Parathyroid adenoma (tissue), 2 donors: Measurements from ENCODE around the gene GRB7.

ENCODE experiments used
- H2AFZ ChIP-seq: fragments of 300-600 bp; sonication (generic); one replicate; pipeline ENCODE4 v1.7.0; 2017; ENCODE audit warnings: antibody characterized with exemption, mild to moderate bottlenecking
- H3K27ac ChIP-seq: fragments of 300-600 bp; sonication (generic); one replicate; pipeline ENCODE4 v1.7.0; 2017
- H3K27me3 ChIP-seq: fragments of 300-600 bp; sonication (generic); one replicate; pipeline ENCODE4 v1.7.0; 2017; ENCODE audit warnings: low read length; ENCODE audit not compliant: control insufficient read depth, insufficient read depth
- H3K36me3 ChIP-seq: fragments of 300-600 bp; sonication (generic); one replicate; pipeline ENCODE4 v1.7.0; 2017; ENCODE audit warnings: low read length; ENCODE audit not compliant: control insufficient read depth, insufficient read depth
- H3K4me1 ChIP-seq: fragments of 300-600 bp; sonication (generic); one replicate; pipeline ENCODE4 v1.7.0; 2017; ENCODE audit warnings: control low read depth
- H3K4me2 ChIP-seq: fragments of 300-600 bp; sonication (generic); one replicate; pipeline ENCODE4 v1.7.0; 2017; ENCODE audit warnings: low read length
- H3K4me3 ChIP-seq: fragments of 300-600 bp; sonication (generic); one replicate; pipeline ENCODE4 v1.7.0; 2017; ENCODE audit warnings: low read depth, low read length
- H3K79me2 ChIP-seq: fragments of 300-600 bp; sonication (generic); one replicate; pipeline ENCODE4 v1.7.0; 2017; ENCODE audit warnings: control low read depth
- H3K9ac ChIP-seq: fragments of 300-600 bp; sonication (generic); one replicate; pipeline ENCODE4 v1.7.0; 2017; ENCODE audit warnings: mild to moderate bottlenecking
- H3K9me3 ChIP-seq: fragments of 300-600 bp; sonication (generic); one replicate; pipeline ENCODE4 v1.7.0; 2017; ENCODE audit warnings: low read length; ENCODE audit not compliant: control insufficient read depth
- CTCF ChIP-seq: fragments of 300-600 bp; sonication (generic); IDR thresholded peaks from one replicate; pipeline ENCODE4 v1.7.0; 2017; ENCODE audit warnings: antibody characterized with exemption, mild to moderate bottlenecking
- donor health status: primary hyperparathyroidism.

GRB7 gene

DNA sequence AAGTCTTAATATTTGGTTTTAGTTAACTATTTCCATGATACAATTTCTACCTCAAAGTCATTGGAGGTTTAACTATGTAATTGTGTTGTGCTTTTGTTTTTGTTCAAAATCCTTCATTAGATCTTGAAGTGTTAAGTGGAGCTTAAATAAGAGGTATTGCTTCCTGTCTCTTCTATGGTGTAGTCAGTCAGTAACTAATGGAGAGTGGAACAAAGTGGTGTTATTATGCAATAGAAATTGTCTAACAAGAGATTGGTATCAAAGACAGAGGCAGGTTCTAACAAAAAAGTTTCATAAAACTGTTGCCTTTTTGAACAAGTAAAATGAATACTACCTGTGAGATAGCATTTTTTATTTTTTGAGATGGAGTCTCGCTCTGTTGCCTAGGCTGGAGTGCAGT is 45.2 kb downstream of the GRB7 start:
- no peak for TF ChIP-seq CTCF
- H3K27ac ChIP-seq = no peak overlapping the region
- no peaks in the 10 kb centered on the region for H3K36me3 ChIP-seq
- H3K4me1 ChIP-seq = no peaks in the 10 kb centered on the region
- no peaks in the 10 kb centered on the region for H3K27me3 ChIP-seq
- H3K4me2 ChIP-seq = no peak overlapping the region
- H3K4me3 ChIP-seq = no peak overlapping the region
- no peak overlapping the region for H2AFZ ChIP-seq
- H3K79me2 ChIP-seq = no peaks in the 10 kb centered on the region
- H3K9ac ChIP-seq = no peak overlapping the region
- H3K9me3 ChIP-seq = no peaks in the 10 kb centered on the region

DNA sequence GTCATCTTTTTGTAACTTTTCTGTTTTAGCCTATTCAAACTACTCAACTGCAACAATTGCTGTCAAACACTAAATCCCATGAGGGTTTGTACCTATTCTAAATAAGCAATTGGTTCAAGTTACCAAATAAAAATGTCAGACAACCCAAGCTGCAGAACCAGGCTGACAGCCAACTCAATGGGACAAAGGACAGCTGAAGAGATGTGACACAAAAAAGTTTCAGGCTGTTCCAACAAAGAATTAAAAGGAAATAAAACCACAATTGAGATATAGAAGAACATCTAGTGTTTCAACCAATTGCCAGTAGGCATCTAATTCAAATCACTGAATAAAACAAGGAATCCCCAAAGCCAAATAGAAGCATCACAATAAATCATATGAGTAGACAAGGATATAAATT is 49.3 kb downstream of the GRB7 start:
- no peak overlapping the region for H3K4me2 ChIP-seq
- no peaks in the 10 kb centered on the region for H3K79me2 ChIP-seq
- no peaks in the 10 kb centered on the region for H3K9me3 ChIP-seq
- H3K9ac ChIP-seq = no peak overlapping the region
- H3K4me3 ChIP-seq = no peak overlapping the region
- H3K27ac ChIP-seq = no peak overlapping the region
- no peaks in the 10 kb centered on the region for H3K4me1 ChIP-seq
- TF ChIP-seq CTCF = no peak
- H3K36me3 ChIP-seq = no peaks in the 10 kb centered on the region
- H3K27me3 ChIP-seq = no peaks in the 10 kb centered on the region
- H2AFZ ChIP-seq = no peak overlapping the region

DNA sequence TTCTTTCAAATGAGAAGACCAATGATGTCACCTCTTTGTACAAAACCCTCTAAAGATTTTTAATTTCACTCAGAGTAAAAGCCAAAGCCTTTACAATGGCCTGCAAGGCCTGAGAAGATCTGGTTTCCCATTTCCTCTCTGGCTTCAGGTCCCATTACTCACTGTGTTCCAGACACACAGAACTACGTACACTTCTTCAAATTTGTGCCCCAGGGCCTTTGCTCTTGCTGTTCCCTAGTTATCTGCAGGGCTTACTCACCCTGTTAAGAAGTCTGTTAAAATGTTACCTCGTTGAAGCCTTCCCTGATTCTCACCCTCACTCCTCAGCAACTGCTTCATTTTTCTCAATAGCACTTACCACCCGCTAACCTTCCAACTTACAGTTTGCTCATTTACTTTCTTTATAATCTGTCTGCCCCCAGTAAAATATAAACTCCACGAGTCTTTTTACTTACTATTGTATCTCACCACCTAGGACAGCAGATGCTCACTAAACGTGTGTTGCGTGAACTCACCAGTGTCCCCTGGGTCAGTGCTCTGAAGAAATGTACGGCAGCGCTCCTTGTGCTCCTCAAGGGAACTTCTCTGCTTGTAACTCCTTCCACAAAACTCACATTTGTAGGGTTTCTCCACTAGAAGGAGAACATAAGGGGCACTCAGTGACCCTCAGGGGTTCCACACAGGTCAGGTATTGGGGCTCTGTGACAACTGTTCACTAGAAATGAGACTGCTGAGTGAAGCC is 50.2 kb downstream of the GRB7 start:
- Histone ChIP-seq H3K4me2 (no peak overlapping the region), H3K79me2 (no peaks in the 10 kb centered on the region), H2AFZ (no peak overlapping the region), H3K27me3 (no peaks in the 10 kb centered on the region), H3K9ac (no peak overlapping the region), H3K36me3 (no peaks in the 10 kb centered on the region), H3K27ac (no peak overlapping the region), H3K4me3 (no peak overlapping the region), H3K4me1 (no peaks in the 10 kb centered on the region), H3K9me3 (no peaks in the 10 kb centered on the region)
- no peak for TF ChIP-seq CTCF

- no peak for TF ChIP-seq CTCF
- H3K9ac ChIP-seq = no peak overlapping the region
- no peaks in the 10 kb centered on the region for H3K9me3 ChIP-seq
- no peak overlapping the region for H2AFZ ChIP-seq
- H3K4me2 ChIP-seq = peak overlapping the region; percentile 19
- no peaks in the 10 kb centered on the region for H3K36me3 ChIP-seq
- H3K79me2 ChIP-seq = no peaks in the 10 kb centered on the region
- no peak overlapping the region for H3K27ac ChIP-seq
- no peak overlapping the region for H3K4me3 ChIP-seq
- H3K27me3 ChIP-seq = no peaks in the 10 kb centered on the region
- H3K4me1 ChIP-seq = no peaks in the 10 kb centered on the region
Measured at GRCh38 chr17:39791111-39791992, 53.6 kb downstream of the GRB7 start.
